Measurements from ENCODE around the gene PTBP1.
"Not testable (repeated sequence)": the region's sequence is repeated elsewhere in the genome, so short reads cannot be mapped to it uniquely, and the experiment has no call there.

PTBP1 gene

DNA sequence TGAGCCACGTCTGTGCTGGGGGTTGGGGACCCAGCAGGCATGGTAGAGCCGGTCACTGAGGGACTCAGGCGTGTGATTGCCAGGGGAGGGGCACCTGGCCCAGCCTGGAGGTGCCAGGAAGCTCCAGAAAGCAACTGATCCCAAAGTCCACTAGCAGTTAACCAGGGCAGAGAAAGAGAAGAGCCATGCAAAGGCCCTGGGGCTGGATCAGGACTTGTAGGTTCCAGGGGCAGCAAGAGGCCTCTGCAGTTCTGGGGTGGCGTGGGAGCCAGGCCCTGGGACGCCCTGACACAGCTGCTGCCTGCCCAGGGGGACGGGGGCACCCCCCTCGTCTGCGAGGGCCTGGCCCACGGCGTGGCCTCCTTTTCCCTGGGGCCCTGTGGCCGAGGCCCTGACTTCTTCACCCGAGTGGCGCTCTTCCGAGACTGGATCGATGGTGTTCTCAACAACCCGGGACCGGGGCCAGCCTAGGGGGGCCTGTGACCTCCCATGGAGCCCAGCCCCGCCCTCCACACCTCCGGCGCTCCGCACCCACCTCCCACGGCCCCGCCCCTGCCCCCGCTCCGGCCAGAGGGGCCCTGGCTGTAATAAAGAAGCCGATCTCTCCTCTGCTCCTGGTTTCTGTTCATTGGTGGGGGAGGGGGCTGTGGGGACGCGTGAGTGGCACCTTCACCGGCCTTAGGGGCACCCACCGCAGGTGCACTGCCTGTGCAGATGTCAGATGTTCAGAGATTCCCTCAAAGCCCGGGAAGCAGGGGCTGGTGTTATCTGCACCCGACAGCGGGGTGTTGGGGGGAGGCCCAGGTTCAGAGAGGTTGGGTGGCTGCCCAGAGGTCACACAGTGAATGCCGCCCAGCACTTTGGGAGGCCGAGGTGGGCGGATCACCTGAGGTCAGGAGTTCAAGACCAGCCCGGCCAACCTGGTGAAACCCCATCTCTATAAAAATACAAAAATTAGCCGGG lies 34.4 kb downstream of the PTBP1 start:
- no peak for DNase-seq

DNA sequence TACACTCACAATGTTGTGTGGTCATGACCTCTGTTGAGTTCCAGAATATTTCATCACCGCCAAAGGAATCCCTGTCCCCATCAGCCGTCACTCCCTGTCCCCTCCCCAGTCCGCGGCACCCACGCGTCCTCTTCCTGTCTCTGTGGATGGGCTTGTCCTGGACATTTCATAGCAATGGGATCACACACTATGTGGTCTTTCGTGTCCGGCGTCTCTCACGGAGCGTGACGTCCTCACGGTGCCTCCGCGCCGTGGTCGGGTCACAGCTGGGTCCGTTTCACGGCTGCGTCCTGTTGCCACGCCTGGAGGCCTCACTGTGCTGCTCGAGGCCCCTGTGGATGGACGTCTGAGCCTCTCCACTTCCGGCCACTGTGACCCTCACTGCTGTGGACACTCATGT lies 37.0 kb downstream of the PTBP1 start:
- no peak for DNase-seq

DNA sequence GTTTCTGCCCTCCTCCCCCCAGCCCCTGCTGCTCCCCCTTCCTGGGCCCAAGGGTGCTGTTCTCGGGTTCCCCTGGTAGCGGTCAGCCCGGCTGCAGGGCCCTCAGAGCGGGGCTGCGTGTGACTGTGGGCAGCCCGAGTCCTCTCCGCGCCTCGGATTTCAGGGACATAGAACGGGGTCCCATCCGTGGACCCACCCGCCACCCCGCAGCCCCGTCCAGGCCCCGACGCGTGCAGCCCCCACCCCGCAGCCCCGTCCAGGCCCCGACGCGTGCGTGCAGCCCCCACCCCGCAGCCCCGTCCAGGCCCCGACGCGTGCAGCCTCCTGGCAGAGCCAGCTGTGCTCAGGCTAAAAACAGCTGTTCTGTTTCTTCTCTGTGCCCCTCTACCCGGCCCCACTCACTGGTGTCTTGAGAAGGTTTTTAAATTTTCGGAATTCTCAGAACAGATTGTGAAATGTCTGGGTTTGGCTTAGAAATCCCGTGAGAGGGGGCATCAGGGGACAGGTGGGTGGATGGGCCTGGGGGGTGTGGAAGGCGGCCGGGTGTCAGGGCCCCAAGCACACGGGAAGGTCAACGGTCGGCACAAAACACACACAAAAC lies 38.1 kb downstream of the PTBP1 start:
- no peak for DNase-seq

DNA sequence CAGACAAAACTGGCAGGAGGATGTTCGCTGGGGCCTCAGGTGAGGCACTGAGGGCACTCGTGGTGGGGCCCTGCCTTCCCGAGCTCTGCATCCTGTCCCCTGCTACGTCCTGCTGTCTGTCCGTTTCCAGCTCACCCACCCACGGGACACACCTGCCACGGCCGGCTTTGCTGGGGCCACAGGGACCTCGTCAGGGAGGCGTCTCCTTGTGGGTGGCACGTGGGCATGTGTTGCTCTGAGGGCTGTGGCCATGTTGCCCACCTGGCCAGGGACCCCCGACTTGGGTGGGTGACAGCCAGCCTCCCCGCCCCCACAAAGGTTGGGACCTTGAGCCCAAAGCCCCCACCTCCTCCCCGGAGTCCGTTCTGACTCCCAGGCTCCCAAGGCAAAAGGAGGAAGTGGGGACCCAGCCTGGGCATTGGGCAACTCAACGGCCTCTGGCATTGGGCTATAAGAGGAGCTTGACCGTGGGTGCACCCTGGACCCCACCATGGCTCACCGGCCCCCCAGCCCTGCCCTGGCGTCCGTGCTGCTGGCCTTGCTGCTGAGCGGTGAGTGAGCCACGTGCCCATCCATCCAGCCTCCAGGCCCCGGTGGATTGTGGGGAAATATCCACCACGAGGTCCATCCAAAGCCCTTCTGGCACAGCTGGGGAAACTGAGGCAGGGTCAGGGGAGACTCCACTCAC lies 43.4 kb downstream of the PTBP1 start, which contains the start of gene PRTN3:
PRTN3 (plus strand) TSS at position 481 of the 688 bp plus-strand sequence; CDS start at position 491, 10 bp downstream.
- DNase-seq: no peak

DNA sequence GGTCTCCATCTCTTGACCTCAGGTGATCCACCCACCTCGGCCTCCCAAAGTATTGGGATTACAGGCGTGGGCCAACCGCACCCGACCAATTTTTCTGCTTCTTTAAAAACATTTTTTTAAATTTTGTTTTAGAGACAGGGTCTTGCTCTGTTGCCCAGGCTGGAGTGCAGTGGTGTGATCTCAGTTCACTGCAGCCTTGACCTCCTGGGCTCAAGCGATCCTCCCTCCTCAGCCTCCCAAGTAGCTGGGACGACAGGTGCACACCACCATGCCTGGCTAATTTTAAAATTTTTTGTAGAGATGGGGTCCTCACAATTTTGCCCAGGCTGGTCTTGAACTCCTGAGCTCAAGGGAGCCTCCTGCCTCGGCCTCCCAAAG lies 45.5 kb downstream of the PTBP1 start:
- not testable (repeated sequence) for DNase-seq

DNA sequence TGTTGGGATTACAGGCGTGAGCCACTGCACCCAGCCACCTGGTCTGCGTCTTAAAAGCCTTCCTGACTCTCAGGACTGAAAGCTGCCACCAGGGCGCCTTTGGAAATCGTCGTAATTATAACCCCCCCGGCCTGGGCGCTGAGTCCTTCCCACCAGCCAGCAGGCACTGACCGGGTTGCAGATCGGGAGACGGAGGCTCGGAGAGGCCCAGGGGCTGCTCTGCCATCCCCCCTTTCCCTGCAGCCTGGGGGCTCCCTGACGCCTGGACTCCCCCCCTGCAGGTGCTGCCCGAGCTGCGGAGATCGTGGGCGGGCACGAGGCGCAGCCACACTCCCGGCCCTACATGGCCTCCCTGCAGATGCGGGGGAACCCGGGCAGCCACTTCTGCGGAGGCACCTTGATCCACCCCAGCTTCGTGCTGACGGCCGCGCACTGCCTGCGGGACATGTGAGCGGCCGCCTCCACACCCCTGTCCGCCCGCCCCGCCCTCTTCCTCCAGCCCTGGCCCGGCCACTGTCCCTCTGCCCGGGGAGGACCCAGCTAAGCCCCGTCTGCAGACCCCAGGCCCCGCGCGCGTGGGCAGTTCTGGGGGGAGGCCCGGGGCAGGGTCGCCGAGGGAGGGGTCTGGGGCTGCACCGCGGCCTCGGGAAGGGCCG lies 46.1 kb downstream of the PTBP1 start:
- no peak for DNase-seq

DNA sequence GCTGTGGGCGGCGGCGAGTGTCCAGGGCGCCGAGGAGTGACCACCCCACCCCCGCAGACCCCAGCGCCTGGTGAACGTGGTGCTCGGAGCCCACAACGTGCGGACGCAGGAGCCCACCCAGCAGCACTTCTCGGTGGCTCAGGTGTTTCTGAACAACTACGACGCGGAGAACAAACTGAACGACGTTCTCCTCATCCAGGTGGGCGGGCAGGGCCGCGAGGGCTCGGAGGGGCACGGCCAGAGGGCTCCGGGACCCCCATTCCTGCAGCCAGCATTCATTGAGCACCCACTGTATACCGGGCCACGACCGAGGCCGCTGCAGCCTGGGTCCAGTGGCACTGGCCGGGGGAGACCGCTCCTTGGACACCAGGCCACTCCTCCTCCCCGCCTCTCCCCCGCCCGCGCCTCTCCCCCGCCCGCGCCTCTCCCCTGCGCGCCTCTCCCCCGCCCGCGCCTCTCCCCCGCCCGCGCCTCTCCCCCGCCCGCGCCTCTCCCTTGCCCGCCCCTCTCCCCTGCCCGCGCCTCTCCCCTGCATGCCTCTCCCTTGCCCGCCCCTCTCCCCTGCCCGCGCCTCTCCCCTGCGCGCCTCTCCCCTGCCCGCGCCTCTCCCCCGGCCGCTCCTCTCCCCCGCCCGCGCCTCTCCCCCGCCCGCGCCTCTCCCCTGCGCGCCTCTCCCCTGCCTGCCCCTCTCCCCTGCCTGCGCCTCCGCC lies 46.7 kb downstream of the PTBP1 start:
- DNase-seq: no peak

DNA sequence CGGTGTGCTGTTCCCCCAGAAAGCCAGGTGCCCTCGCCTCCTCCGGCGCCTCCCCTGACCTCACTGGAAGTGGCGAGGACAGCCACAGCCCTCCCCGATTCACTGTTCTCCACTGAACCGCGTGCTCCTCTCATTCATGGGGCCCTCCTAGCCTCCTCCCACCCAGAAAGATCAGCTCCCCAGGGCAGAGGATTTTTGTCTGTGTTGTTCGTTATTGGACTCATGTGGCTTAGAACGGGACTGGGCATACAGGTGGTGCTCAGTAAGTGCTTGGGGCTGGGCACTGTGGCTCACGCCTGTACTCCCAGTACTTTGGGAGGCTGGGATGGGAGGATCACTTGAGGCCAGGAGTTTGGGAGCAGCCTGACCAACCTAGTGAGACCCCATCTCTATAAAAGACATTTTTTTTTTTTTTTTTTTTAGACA lies 47.3 kb downstream of the PTBP1 start:
- no peak for DNase-seq

DNA sequence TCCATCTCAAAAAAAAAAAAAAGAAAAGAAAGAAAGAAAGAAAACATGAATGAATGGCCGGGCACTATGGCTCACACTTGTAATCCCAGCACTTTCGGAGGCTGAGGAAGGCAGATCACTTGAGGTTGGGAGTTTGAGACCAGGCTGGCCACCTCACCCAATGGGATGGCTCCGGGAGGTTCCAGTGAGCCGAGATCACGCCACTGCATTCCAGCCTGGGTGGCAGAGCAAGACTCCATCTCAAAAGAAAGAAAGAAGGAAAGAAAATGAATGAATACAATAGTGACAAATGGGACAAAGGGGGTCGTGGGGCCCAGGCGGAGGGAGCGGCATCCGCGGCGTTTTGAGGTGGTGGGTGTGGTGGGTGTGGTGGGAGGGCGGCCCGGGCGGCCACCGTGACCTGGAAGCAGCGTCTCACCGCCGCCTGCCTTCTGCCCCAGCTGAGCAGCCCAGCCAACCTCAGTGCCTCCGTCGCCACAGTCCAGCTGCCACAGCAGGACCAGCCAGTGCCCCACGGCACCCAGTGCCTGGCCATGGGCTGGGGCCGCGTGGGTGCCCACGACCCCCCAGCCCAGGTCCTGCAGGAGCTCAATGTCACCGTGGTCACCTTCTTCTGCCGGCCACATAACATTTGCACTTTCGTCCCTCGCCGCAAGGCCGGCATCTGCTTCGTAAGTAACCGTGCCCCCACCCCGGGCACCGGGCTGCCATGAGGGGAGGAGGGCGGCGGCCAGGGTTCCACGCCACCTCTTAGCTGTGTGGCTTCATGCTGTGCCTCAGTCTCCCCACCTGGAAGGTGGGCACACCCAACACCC lies 48.7 kb downstream of the PTBP1 start:
- no peak for DNase-seq

DNA sequence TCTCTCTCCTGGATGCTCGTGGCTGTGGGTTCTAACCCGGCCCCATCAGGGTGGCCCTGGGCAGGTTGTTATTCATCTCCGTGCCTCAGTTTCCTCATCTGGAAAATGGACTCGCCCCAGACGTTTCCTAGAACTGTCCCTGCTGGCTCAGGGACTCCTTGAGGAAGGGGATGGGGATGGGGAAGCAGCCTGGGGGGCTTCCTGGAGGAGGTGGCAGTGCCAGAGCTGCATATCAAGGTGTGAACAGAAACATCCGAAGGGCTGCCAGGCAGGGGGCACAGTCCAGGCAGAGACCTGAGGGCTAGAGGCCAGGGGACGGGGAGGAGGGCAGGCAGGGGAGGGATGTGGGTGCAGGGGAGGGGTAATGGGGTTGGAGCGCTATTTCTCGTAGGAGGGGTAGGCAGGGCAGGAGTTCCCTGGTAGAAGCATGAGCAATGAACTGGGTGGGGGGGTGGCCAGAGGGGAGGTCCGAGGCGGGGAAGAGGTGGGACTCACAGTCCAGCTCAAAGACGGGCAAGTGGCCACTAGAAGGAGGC lies 51.2 kb downstream of the PTBP1 start:
- no peak for DNase-seq

DNA sequence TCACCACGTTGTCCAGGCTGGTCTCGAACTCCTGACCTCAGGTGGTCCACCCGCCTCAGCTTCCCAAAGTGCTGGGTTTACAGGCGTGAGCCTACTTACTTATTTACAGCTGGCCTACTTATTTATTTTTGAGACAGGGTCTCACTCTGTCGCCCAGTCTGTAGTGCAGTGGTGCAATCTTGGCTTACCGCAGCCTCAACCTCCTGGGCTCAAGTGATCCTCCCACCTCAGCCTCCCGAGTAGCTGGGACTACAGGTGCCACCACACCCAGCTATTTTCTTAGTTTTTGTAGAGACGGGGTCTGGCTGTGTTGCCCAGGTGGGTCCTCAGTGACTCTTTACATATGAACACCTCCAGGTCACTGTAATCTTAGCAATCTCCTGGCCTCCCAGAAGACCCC lies 51.9 kb downstream of the PTBP1 start:
- DNase-seq: not testable (repeated sequence)

DNA sequence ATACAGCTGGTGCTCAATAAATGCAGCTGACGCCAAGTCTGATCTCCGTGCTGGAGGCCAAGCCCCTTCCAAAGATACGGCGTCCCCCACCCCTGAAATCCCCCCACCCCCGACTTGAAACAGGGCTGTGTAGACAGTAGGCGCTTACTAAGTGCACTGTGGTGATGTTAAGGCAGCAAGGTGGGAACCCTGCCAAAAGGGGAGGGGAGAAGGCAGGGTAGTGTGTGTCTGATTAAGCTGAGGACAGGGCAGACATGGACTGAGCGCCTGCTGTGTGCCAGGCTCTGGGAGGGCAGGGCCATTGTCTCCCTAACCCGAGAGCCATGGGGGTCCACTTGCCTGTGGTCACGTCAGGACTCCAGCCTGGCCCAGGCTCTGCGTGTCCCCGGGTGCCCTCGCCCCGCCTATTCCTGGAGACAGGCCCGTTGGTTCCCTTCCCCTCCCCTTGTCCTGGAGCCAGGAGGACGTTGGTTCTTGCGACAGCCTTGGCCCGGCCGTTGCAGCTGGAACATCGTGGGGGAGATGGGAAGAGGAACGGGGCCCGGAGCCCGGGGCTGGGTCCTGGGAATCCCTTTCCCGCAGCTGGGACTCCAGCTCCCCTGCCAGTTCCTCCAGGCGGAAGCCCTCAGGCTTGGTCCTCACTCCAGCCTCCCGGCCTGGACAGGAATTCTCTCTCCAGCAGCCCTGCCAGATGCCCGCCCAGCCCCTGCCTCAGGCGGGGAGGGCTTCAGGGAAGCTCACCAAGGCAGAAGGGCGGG lies 53.1 kb downstream of the PTBP1 start:
- DNase-seq: peak in 1 of 2 experiments; percentile 69

DNA sequence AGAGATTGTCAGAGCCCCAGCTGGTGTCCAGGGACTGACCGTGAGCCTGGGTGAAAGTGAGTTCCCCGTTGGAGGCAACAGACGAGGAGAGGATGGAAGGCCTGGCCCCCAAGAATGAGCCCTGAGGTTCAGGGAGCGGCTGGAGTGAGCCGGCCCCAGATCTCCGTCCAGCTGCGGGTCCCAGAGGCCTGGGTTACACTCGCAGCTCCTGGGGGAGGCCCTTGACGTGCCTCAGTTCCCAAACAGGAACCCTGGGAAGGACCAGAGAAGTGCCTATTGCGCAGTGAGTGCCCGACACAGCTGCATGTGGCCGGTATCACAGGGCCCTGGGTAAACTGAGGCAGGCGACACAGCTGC lies 53.7 kb downstream of the PTBP1 start:
- DNase-seq: no peak

DNA sequence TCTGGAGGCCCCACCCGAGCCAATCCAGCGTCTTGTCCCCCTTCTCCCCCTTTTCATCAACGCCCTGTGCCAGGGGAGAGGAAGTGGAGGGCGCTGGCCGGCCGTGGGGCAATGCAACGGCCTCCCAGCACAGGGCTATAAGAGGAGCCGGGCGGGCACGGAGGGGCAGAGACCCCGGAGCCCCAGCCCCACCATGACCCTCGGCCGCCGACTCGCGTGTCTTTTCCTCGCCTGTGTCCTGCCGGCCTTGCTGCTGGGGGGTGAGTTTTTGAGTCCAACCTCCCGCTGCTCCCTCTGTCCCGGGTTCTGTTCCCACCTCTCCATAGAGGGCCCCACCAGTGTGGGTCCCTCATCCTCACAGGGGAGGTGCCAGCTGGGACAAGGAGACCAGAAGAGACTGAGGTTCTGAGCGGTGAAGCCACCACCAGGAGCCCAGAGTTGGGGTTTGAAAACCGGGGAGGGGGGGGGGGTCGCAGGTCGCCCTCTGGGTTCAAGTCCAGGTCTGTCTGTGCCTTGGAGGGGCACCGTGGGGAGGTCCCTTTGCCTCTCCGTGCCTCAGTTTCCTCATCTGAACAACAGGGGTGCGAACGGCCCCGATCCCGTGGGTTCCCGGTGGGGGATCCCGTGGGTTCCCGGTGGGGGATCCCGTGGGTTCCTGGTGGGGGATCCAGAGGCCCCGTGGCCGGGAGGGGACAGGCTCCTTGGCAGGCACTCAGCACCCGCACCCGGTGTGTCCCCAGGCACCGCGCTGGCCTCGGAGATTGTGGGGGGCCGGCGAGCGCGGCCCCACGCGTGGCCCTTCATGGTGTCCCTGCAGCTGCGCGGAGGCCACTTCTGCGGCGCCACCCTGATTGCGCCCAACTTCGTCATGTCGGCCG lies 55.1 kb downstream of the PTBP1 start, which contains the start of gene ELANE:
ELANE (plus strand) TSS at position 168 of the 878 bp plus-strand sequence; CDS start at position 194, 26 bp downstream.
- DNase-seq: no peak

DNA sequence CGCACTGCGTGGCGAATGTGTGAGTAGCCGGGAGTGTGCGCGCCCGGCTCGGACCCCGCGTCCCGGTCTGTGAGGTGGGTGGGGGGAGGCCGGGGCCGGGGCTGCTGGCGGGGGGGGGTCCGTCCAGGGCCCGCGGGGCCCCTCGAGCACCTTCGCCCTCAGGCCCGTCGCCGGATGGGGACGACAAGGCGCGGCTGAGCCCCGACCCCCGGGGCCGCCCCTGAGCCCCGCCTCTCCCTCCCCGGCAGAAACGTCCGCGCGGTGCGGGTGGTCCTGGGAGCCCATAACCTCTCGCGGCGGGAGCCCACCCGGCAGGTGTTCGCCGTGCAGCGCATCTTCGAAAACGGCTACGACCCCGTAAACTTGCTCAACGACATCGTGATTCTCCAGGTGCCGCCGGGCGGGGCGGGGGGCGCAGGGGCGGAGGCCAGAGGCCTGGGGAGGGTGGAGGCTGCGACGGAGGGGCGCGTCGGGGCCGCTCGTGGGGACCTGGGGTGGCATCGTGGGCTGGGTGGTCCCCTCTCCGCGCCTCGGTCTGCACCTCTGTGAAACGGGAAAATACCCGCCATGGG lies 55.8 kb downstream of the PTBP1 start:
- DNase-seq: no peak

DNA sequence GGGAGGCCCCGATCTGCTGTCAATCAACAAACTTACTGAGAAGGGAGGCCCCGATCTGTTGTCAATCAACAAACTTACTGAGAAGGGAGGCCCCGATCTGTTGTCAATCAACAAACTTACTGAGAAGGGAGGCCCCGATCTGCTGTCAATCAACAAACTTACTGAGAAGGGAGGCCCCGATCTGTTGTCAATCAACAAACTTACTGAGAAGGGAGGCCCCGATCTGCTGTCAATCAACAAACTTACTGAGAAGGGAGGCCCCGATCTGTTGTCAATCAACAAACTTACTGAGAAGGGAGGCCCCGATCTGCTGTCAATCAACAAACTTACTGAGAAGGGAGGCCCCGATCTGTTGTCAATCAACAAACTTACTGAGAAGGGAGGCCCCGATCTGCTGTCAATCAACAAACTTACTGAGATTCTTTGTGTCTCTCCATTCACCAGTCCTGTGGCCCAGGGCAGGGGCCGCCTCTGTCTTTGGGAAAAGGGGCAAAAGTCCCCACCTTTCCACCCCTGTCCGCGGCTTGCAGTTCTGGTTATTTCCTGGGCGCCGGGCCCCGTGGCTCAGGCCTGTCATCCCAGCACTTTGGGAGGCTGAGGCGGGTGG lies 56.5 kb downstream of the PTBP1 start:
- not testable (repeated sequence) for DNase-seq

DNA sequence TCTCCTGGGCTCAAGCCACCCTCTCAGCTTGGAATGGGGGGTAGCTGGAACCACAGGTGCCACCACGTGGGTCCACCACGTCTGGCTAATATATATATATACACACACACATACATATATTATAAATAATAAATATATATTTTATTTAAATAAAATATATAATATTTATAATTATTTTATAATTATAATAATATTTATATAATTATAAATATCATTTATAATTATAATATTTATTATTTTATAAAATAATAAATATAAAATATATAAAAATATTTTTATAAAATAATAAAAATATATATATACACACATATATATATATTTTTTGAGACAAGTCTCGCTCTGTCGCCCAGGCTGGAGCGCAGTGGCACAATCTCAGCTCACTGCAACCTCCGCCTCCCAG lies 57.3 kb downstream of the PTBP1 start:
- DNase-seq: no peak

DNA sequence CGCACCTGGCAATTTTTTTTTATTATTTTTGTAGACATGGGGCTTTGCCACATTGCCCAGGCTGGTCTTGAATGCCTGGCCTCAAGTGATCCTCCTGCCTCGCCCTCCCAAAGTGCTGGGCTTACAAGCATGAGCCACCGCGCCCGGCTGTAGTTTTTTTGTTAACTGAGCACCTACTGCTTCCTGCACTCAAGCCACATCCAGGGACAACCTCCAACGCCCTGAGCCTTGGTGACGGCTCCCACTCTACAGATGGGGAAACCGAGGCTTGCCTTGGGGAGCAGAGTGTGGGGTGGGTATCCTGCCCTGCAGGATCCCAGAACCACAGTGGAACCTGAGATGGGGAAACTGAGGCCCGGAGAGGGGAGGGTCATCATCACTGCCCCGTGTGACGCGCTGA lies 57.9 kb downstream of the PTBP1 start:
- DNase-seq: no peak
